K562 (cell line): Measurements from ENCODE around the gene FOSL1. TPM values are rescaled to one million over a fixed set of nuclear protein-coding genes. Genes with fewer than 3 reads are reported as not detected.
A peak's percentile ranks its signal among the peaks of the same experiment; 100 is the strongest.

Source experiments
- ETV1 ChIP-seq: fragments of 450-650 bp; conservative IDR thresholded peaks from 2 replicates; pipeline ENCODE4 v1.6.1; 2016; ENCODE audit warnings: missing genetic modification characterization, control low read depth, low read depth, missing compliant biosample characterization
- GTF2B ChIP-seq: IDR thresholded peaks from 2 replicates; pipeline ENCODE4 v1.6.1; 2011; ENCODE audit not compliant: insufficient read length; ENCODE audit errors: extremely low read depth
- GTF2E2 ChIP-seq: fragments of 200-800 bp; sonication (Bioruptor generic); IDR thresholded peaks from 2 replicates; pipeline ENCODE4 v1.6.1; 2016; ENCODE audit warnings: missing genetic modification characterization, missing compliant biosample characterization
- ID3 ChIP-seq, 2 experiments: fragments of 250-450 bp in 1 of 2; fragments of 450-650 bp in 1 of 2; sonication (Bioruptor Pico) in 1 of 2; IDR thresholded peaks; 2 replicates each; pipeline versions ENCODE4 v1.6.1 to v1.8.0; 2016 to 2021; ENCODE audit warnings: mild to moderate bottlenecking in 2 of 2, moderate library complexity in 2 of 2, missing compliant biosample characterization in 1 of 2, missing genetic modification characterization in 1 of 2
- L3MBTL2 ChIP-seq: fragments of 450-650 bp; IDR thresholded peaks from 2 replicates; pipeline ENCODE4 v1.6.1; 2016; ENCODE audit warnings: mild to moderate bottlenecking, moderate library complexity
- MEIS2 ChIP-seq: fragments of 450-650 bp; IDR thresholded peaks from 2 replicates; pipeline ENCODE4 v1.6.1; 2014; ENCODE audit warnings: mild to moderate bottlenecking; ENCODE audit not compliant: partially characterized antibody
- MNT ChIP-seq, 2 experiments: fragments of 450-650 bp; conservative IDR thresholded peaks; 2 replicates each; pipeline ENCODE4 v1.6.1; 2017; ENCODE audit warnings: mild to moderate bottlenecking in 2 of 2, moderate library complexity in 2 of 2
- MTF1 ChIP-seq: fragments of 250-450 bp; sonication (Bioruptor Pico); IDR thresholded peaks from 2 replicates; pipeline ENCODE4 v1.9.0; 2021; ENCODE audit warnings: moderate library complexity, mild to moderate bottlenecking, inconsistent platforms, borderline replicate concordance
- NFE2L1 ChIP-seq: fragments of 450-650 bp; IDR thresholded peaks from 2 replicates; pipeline ENCODE4 v1.6.1; 2016; ENCODE audit warnings: missing genetic modification characterization, low read depth, mild to moderate bottlenecking, missing compliant biosample characterization, moderate library complexity, borderline replicate concordance
- NFYB ChIP-seq: IDR thresholded peaks from 2 replicates; pipeline ENCODE4 v1.6.1; 2011; ENCODE audit warnings: mild to moderate bottlenecking, moderate library complexity; ENCODE audit not compliant: insufficient read length; ENCODE audit errors: extremely low read depth
- NR2F6 ChIP-seq: fragments of 450-650 bp; formaldehyde crosslinking; IDR thresholded peaks from 2 replicates; pipeline ENCODE4 v1.4.0; 2020; ENCODE audit warnings: mild to moderate bottlenecking
- PHB ChIP-seq: fragments of 250-450 bp; sonication (Bioruptor Pico); IDR thresholded peaks from 2 replicates; pipeline ENCODE4 v1.5.0; 2021
- PHB2 ChIP-seq: fragments of 450-650 bp; IDR thresholded peaks from 2 replicates; pipeline ENCODE4 v1.6.1; 2017; ENCODE audit warnings: low read depth
- PTBP1 ChIP-seq: fragments of 200-400 bp; formaldehyde crosslinking; IDR thresholded peaks from 2 replicates; pipeline ENCODE4 v1.6.1; 2017; ENCODE audit warnings: low read depth, low read length
- TCF15 ChIP-seq: fragments of 250-450 bp; sonication (Bioruptor Pico); IDR thresholded peaks from 2 replicates; pipeline ENCODE4 v1.8.0; 2022; ENCODE audit warnings: moderate library complexity, mild to moderate bottlenecking, inconsistent platforms
- THRB ChIP-seq: fragments of 450-650 bp; formaldehyde crosslinking; conservative IDR thresholded peaks from 2 replicates; pipeline ENCODE4 v1.4.0; 2022; ENCODE audit warnings: mild to moderate bottlenecking, missing genetic modification characterization
- ZBTB12 ChIP-seq: fragments of 250-450 bp; sonication (Bioruptor Pico); IDR thresholded peaks from 2 replicates; pipeline ENCODE4 v1.4.0; 2020
- ZC3H11A ChIP-seq: IDR thresholded peaks from 2 replicates; pipeline ENCODE4 v1.6.1; 2012; ENCODE audit warnings: low read depth, low read length, improper control_type of control experiment
- ZNF143 ChIP-seq: sonication (generic); formaldehyde crosslinking; IDR thresholded peaks from 2 replicates; pipeline ENCODE4 v1.9.0; 2022; ENCODE audit warnings: mild to moderate bottlenecking, missing genetic modification reagents
- ZNF184 ChIP-seq: sonication (generic); formaldehyde crosslinking; IDR thresholded peaks from 2 replicates; pipeline ENCODE4 v1.5.0; 2020; ENCODE audit warnings: missing genetic modification reagents
- ZNF347 ChIP-seq: fragments of 450-650 bp; formaldehyde crosslinking; IDR thresholded peaks from 2 replicates; pipeline ENCODE4 v1.4.0; 2020; ENCODE audit warnings: low read depth, mild to moderate bottlenecking, moderate library complexity
- polyA plus RNA-seq, 8 experiments: library from polyadenylated mRNA; depleted of rRNA in 4 of 8; stranded (reverse) in 5 of 8; unstranded in 3 of 8; fragments of >200 nt; fragmentation: Nextera tagmentation in 2 of 8; fragmentation: Illumina TruSeq in 1 of 8; extraction: Ambion mirVana in 2 of 8; extraction: Trizol in 1 of 8; gene quantifications; 2 replicates each; pipeline versions ENCODE4 v1.2.1 to v1.2.3, GENCODE V29; 2011 to 2014; ENCODE audit warnings: inconsistent platforms in 1 of 8, missing spikeins in 1 of 8
- total RNA-seq, 7 experiments: library from RNA; depleted of rRNA in 6 of 7; stranded (reverse); fragments of >200 nt in 6 of 7; fragmentation: Illumina TruSeq in 2 of 7; extraction: Trizol in 2 of 7; gene quantifications; 2 replicates each; pipeline versions ENCODE4 v1.2.1 to v1.2.3, GENCODE V29; 2011 to 2021; ENCODE audit warnings: low replicate concordance in 1 of 7

The FOSL1 gene
- total and polyA plus RNA-seq, 9 of the 15 experiments (the other 6 are each of a cell fraction or from before 2014, with no cell fraction given): 3.5 to 39.6 (median 10.0) TPM

GRCh38 chr11:65900125-65900898 lies at the start of gene FOSL1 (continued):
- peak; percentile 71 to 90 for TF ChIP-seq MNT (conservative IDR thresholded peaks at IDR 0.05)
- TF ChIP-seq GTF2B: peak; percentile 15
- TF ChIP-seq PTBP1: no peak
- TF ChIP-seq ETV1: no peak
- peak; percentile 87 for TF ChIP-seq L3MBTL2
- TF ChIP-seq MEIS2: no peak
- no peak for TF ChIP-seq NR2F6 (CRISPR knock-in tag)
- TF ChIP-seq MTF1 (CRISPR knock-in tag): no peak
- TF ChIP-seq ZC3H11A: no peak
- TF ChIP-seq ZNF184 (CRISPR knock-in tag): no peak
- TF ChIP-seq PHB (CRISPR knock-in tag): no peak
- no peak for TF ChIP-seq TCF15 (CRISPR knock-in tag)
- TF ChIP-seq THRB (CRISPR knock-in tag): no peak
- no peak for TF ChIP-seq ZNF347 (CRISPR knock-in tag)
- no peak for TF ChIP-seq NFYB
- TF ChIP-seq ZNF143 (CRISPR knock-in tag): no peak
- peak; percentile 69 for TF ChIP-seq ZBTB12 (CRISPR knock-in tag)
- TF ChIP-seq PHB2: no peak
- TF ChIP-seq NFE2L1: no peak
- TF ChIP-seq ID3 (CRISPR knock-in tag; IDR thresholded peaks at IDR 0.05): no peak
- TF ChIP-seq ID3 (tag; IDR thresholded peaks at IDR 0.05): peak; percentile 44; the same call in 1 of the 2 replicates
- TF ChIP-seq GTF2E2 (tag): peak; percentile 75
